DND-41 (cell line): ENCODE results near the gene USP54.

Experiments
- EZH2 ChIP-seq: IDR thresholded peaks from 3 replicates; pipeline ENCODE4 v1.6.1; 2012; ENCODE audit warnings: borderline replicate concordance, low read depth, mild to moderate bottlenecking, moderate library complexity, low read length, inconsistent platforms; ENCODE audit not compliant: severe bottlenecking
- TF ChIP-seq, protein P1 (sequence below): IDR thresholded peaks from 2 replicates; pipeline ENCODE4 v1.5.1; 2012; ENCODE audit warnings: borderline replicate concordance, low read length, moderate library complexity, mild to moderate bottlenecking; ENCODE audit not compliant: poor library complexity, severe bottlenecking; ENCODE audit errors: extremely low read depth

DNA sequence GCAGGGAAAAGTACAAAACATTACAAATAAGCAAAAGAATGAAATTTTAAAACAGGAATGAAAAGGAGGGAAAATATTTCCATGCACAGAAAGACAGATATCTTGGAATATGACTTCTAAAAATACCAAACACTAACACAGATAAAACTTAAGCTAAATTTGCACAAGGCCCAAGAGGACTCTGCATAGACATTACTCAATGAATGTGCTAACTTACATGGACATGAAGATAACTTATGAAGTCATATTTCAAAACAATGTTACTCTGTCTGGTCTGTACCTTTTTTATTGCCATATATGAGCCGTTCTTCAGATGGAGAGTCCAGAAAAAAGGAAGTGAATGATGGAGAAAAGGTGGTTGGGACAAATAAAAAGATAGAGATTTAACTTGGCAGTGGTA is 142.8 kb downstream of the USP54 start:
- TF ChIP-seq EZH2 = no peak
- TF ChIP-seq, protein P1, sequence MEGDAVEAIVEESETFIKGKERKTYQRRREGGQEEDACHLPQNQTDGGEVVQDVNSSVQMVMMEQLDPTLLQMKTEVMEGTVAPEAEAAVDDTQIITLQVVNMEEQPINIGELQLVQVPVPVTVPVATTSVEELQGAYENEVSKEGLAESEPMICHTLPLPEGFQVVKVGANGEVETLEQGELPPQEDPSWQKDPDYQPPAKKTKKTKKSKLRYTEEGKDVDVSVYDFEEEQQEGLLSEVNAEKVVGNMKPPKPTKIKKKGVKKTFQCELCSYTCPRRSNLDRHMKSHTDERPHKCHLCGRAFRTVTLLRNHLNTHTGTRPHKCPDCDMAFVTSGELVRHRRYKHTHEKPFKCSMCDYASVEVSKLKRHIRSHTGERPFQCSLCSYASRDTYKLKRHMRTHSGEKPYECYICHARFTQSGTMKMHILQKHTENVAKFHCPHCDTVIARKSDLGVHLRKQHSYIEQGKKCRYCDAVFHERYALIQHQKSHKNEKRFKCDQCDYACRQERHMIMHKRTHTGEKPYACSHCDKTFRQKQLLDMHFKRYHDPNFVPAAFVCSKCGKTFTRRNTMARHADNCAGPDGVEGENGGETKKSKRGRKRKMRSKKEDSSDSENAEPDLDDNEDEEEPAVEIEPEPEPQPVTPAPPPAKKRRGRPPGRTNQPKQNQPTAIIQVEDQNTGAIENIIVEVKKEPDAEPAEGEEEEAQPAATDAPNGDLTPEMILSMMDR = no peak
